Measurements from ENCODE around the gene METTL18.

Gene METTL18

DNA sequence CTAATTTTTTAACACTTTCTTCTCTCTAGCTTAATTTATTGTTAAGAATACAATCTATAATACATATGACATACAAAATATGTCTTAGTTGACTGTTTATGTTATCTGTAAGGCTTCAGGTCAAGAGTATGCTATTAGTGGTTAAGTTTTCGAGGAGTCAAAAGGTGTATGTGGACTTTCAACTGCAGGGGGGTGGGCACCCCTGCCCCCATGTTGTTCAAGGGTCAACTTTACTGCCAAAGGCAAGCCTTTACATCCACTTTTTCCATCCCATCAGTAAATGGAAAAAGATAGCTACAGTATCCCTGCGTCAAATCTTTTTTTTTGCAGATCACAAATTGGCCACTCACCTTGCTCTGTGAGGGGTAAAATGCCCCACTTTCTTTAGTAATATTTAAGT lies 6.3 kb downstream of the METTL18 start:
- ChIA-PET CTCF (no interaction called here), POLR2A (no interaction called here)
- TF ChIP-seq ZNF510 (tag by site-specific recombination; IDR thresholded peaks at IDR 0.05; ENCODE audit: insufficient replicate concordance), result no peak
- no peak for TF ChIP-seq ZNF747 (tag by site-specific recombination; IDR thresholded peaks at IDR 0.05)
- Histone ChIP-seq H3K27ac (ENCODE audit: extremely low read depth, low read depth, low read length) (no peak overlapping the region), H3K4me3 (ENCODE audit: low read depth, low read length) (no peak overlapping the region), H3K36me3 (ENCODE audit: control insufficient read depth in 2 of 2, insufficient read depth in 1 of 2, low read length in 2 of 2) (peaks cover 0 to 9% of the 10 kb centered on the region in 2 experiments; a peak in 2 of 3 replicates), H3K4me1 (ENCODE audit: control insufficient read depth, insufficient read depth, low read length) (no peaks in the 10 kb centered on the region), H3K9me3 (ENCODE audit: control insufficient read depth, insufficient read depth, low read depth, low read length) (no peaks in the 10 kb centered on the region)

DNA sequence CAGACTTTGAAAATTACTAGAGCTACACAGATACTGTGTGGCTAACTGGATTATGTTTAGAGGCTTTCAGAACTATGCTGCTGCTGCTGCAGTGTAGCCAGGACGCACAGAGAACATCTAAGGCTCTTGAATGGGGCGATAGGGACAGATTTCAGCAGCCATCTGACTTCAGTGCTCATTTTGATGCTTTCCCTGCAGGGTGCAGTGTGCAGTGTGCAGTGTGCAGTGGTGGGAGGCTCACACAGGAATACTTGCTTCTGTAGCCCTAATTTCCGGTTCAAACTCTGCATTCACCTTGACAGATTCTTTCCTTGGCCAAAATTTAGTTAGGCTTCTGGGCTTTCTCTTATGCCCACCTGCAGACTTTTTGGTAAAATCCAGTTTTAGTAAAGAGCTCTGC lies 7.7 kb downstream of the METTL18 start:
- ChIA-PET POLR2A (interaction anchor here (2.6 kb wide), 1 partner anchor 8 kb away, joined by 7 read pairs; the partner anchor contains the start of gene METTL18), CTCF (interaction anchor here (0.9 to 1.2 kb wide), 3 partner anchors 22 to 236 kb away, joined by 3 to 4 read pairs (median 4); no protein-coding TSS in a partner anchor)
- H3K4me1 ChIP-seq (ENCODE audit: control insufficient read depth, insufficient read depth, low read length), result no peaks in the 10 kb centered on the region
- no peaks in the 10 kb centered on the region for H3K9me3 ChIP-seq (ENCODE audit: control insufficient read depth, insufficient read depth, low read depth, low read length)
- no peaks in the 10 kb centered on the region for H3K36me3 ChIP-seq (ENCODE audit: control insufficient read depth in 2 of 2, insufficient read depth in 1 of 2, low read length in 2 of 2)
- no peak for TF ChIP-seq ZNF37A (tag by site-specific recombination; IDR thresholded peaks at IDR 0.05)
- TF ChIP-seq, protein P1, sequence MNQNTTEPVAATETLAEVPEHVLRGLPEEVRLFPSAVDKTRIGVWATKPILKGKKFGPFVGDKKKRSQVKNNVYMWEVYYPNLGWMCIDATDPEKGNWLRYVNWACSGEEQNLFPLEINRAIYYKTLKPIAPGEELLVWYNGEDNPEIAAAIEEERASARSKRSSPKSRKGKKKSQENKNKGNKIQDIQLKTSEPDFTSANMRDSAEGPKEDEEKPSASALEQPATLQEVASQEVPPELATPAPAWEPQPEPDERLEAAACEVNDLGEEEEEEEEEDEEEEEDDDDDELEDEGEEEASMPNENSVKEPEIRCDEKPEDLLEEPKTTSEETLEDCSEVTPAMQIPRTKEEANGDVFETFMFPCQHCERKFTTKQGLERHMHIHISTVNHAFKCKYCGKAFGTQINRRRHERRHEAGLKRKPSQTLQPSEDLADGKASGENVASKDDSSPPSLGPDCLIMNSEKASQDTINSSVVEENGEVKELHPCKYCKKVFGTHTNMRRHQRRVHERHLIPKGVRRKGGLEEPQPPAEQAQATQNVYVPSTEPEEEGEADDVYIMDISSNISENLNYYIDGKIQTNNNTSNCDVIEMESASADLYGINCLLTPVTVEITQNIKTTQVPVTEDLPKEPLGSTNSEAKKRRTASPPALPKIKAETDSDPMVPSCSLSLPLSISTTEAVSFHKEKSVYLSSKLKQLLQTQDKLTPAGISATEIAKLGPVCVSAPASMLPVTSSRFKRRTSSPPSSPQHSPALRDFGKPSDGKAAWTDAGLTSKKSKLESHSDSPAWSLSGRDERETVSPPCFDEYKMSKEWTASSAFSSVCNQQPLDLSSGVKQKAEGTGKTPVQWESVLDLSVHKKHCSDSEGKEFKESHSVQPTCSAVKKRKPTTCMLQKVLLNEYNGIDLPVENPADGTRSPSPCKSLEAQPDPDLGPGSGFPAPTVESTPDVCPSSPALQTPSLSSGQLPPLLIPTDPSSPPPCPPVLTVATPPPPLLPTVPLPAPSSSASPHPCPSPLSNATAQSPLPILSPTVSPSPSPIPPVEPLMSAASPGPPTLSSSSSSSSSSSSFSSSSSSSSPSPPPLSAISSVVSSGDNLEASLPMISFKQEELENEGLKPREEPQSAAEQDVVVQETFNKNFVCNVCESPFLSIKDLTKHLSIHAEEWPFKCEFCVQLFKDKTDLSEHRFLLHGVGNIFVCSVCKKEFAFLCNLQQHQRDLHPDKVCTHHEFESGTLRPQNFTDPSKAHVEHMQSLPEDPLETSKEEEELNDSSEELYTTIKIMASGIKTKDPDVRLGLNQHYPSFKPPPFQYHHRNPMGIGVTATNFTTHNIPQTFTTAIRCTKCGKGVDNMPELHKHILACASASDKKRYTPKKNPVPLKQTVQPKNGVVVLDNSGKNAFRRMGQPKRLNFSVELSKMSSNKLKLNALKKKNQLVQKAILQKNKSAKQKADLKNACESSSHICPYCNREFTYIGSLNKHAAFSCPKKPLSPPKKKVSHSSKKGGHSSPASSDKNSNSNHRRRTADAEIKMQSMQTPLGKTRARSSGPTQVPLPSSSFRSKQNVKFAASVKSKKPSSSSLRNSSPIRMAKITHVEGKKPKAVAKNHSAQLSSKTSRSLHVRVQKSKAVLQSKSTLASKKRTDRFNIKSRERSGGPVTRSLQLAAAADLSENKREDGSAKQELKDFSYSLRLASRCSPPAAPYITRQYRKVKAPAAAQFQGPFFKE (tag by site-specific recombination; IDR thresholded peaks at IDR 0.05; ENCODE audit: borderline replicate concordance), result no peak
- TF ChIP-seq ZBTB17 (tag by site-specific recombination; IDR thresholded peaks at IDR 0.05), result no peak
- H3K4me3 ChIP-seq (ENCODE audit: low read depth, low read length), result no peak overlapping the region
- H3K27ac ChIP-seq (ENCODE audit: extremely low read depth, low read depth, low read length), result no peak overlapping the region

DNA sequence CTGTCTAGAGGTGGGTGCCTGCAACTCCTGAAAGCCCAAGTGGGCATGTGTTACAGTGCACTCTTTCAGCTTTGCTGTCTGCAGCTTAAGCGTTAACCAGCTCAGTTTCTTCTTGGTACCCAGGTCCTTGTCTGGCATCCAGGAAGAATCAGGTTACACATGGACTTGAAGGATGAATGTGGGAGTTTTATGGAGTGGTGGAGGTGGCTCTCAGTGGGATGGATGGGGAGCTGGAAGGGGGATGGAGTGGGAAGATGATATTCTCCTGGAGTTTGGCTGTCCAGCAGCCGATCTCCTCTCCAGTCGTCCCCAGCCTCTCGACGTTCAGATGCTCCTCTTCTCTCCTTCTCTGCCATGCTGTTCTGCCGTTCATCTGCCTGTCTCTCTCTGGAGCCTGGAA lies 9.4 kb downstream of the METTL18 start:
- ChIA-PET CTCF (interaction anchor here (0.6 kb wide), 1 partner anchor 9 kb away, joined by 3 read pairs; no protein-coding TSS in a partner anchor), POLR2A (interaction anchor here (2.6 kb wide), 1 partner anchor 10 kb away, joined by 7 read pairs; the partner anchor contains the start of gene METTL18)
- TF ChIP-seq ZFHX2 (tag by site-specific recombination; conservative IDR thresholded peaks at IDR 0.05) (peak; percentile 92), EGR2 (tag by site-specific recombination; IDR thresholded peaks at IDR 0.05; ENCODE audit: low read depth) (peak; percentile 89), OSR2 (tag by site-specific recombination; IDR thresholded peaks at IDR 0.05) (no peak)
- Histone ChIP-seq H3K27ac (ENCODE audit: extremely low read depth, low read depth, low read length) (no peak overlapping the region), H3K9me3 (ENCODE audit: control insufficient read depth, insufficient read depth, low read depth, low read length) (no peaks in the 10 kb centered on the region), H3K36me3 (ENCODE audit: control insufficient read depth in 2 of 2, insufficient read depth in 1 of 2, low read length in 2 of 2) (no peaks in the 10 kb centered on the region), H3K4me1 (ENCODE audit: control insufficient read depth, insufficient read depth, low read length) (no peaks in the 10 kb centered on the region), H3K4me3 (ENCODE audit: low read depth, low read length) (no peak overlapping the region)

DNA sequence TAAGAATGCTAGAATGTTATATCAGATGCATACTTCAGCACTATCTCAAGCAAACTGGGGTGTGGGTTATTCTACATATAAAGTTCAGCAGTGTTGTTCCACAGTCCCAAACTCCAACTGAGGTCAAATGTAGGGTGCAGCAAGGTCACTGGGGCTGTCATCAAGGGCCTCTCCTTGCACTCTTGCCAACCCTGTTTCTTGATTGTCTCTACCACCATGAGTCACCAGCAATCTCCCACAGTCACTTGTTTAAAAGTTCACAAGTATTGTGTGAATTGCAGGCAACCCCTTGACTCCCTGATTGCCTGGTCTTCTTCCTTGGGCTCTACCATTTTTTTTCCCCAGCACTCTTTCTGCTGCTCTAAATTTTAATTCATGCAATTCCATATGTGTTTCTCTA lies 10.6 kb downstream of the METTL18 start:
- Histone ChIP-seq H3K27ac (ENCODE audit: extremely low read depth, low read depth, low read length) (no peak overlapping the region), H3K36me3 (ENCODE audit: control insufficient read depth in 2 of 2, insufficient read depth in 1 of 2, low read length in 2 of 2) (no peaks in the 10 kb centered on the region), H3K4me3 (ENCODE audit: low read depth, low read length) (no peak overlapping the region), H3K9me3 (ENCODE audit: control insufficient read depth, insufficient read depth, low read depth, low read length) (no peaks in the 10 kb centered on the region), H3K4me1 (ENCODE audit: control insufficient read depth, insufficient read depth, low read length) (no peaks in the 10 kb centered on the region)
- ChIA-PET CTCF (interaction anchor here (0.6 kb wide), 1 partner anchor 72 kb away, joined by 3 read pairs; no protein-coding TSS in a partner anchor), POLR2A (no interaction called here)
- TF ChIP-seq ZNF585B (tag by site-specific recombination; IDR thresholded peaks at IDR 0.05), result no peak

All from HEK293 (cell line).